HepG2 (cell line): ENCODE measurements around the gene STOML2. TPM values are rescaled to one million over a fixed set of nuclear protein-coding genes. Genes with fewer than 3 reads are reported as not detected.
A peak's percentile ranks its signal among the peaks of the same experiment; 100 is the strongest.

ENCODE experiments used
- ARNT ChIP-seq: fragments of 450-650 bp; IDR thresholded peaks from 2 replicates; pipeline ENCODE4 v1.6.1; 2017
- CTCF ChIP-seq: sonication (generic); formaldehyde crosslinking; IDR thresholded peaks from 2 replicates; pipeline ENCODE4 v1.5.0; 2020; ENCODE audit warnings: mild to moderate bottlenecking, missing genetic modification reagents, moderate library complexity
- ELF4 ChIP-seq: sonication (generic); formaldehyde crosslinking; IDR thresholded peaks from 2 replicates; pipeline ENCODE4 v1.5.0; 2020; ENCODE audit warnings: missing genetic modification reagents, mild to moderate bottlenecking, moderate library complexity, borderline replicate concordance
- HOXD1 ChIP-seq: sonication (generic); formaldehyde crosslinking; IDR thresholded peaks from 2 replicates; pipeline ENCODE4 v1.5.0; 2020; ENCODE audit warnings: missing genetic modification reagents
- IKZF4 ChIP-seq: sonication (generic); formaldehyde crosslinking; IDR thresholded peaks from 2 replicates; pipeline ENCODE4 v1.5.1; 2020; ENCODE audit warnings: borderline replicate concordance, mild to moderate bottlenecking, low read depth, missing genetic modification reagents; ENCODE audit errors: not compliant biosample characterization
- IRX3 ChIP-seq: sonication (generic); formaldehyde crosslinking; IDR thresholded peaks from 2 replicates; pipeline ENCODE4 v1.8.1; 2023; ENCODE audit warnings: mild to moderate bottlenecking, low read depth, missing genetic modification reagents, borderline replicate concordance
- KAT2B ChIP-seq: fragments of 150-350 bp; IDR thresholded peaks from 2 replicates; pipeline ENCODE4 v1.6.1; 2014; ENCODE audit warnings: low read depth, low read length, borderline replicate concordance
- KLF9 ChIP-seq: IDR thresholded peaks from 2 replicates; pipeline ENCODE4 v1.6.1; 2016; ENCODE audit warnings: low read depth
- MYC ChIP-seq: sonication (generic); formaldehyde crosslinking; IDR thresholded peaks from 2 replicates; pipeline ENCODE4 v1.9.0; 2021; ENCODE audit warnings: missing genetic modification reagents, borderline replicate concordance
- PCBP1 ChIP-seq: fragments of 200-400 bp; formaldehyde crosslinking; IDR thresholded peaks from 2 replicates; pipeline ENCODE4 v1.6.1; 2017; ENCODE audit warnings: mild to moderate bottlenecking, low read depth, low read length, borderline replicate concordance
- PCBP2 ChIP-seq: fragments of 200-400 bp; formaldehyde crosslinking; optimal IDR thresholded peaks from 2 replicates; pipeline ENCODE3; 2018; ENCODE audit warnings: low read length, low read depth; ENCODE audit not compliant: poor library complexity, severe bottlenecking
- RCOR2 ChIP-seq: IDR thresholded peaks from 2 replicates; pipeline ENCODE4 v1.6.1; 2016; ENCODE audit warnings: missing biosample characterization, missing genetic modification reagents
- RNF2 ChIP-seq: fragments of 450-650 bp; conservative IDR thresholded peaks from 2 replicates; pipeline ENCODE4 v1.6.1; 2016; ENCODE audit warnings: low read depth
- RORA ChIP-seq: sonication (generic); formaldehyde crosslinking; IDR thresholded peaks from 2 replicates; pipeline ENCODE4 v1.5.0; 2020; ENCODE audit warnings: mild to moderate bottlenecking, missing genetic modification reagents, moderate library complexity
- SMYD3 ChIP-seq: sonication (generic); formaldehyde crosslinking; IDR thresholded peaks from 2 replicates; pipeline ENCODE4 v1.8.1; 2023; ENCODE audit warnings: mild to moderate bottlenecking, missing genetic modification reagents
- TCF12 ChIP-seq, 2 experiments: fragments of 450-650 bp in 1 of 2; sonication (generic) in 1 of 2; formaldehyde crosslinking in 1 of 2; IDR thresholded peaks; 2 replicates each; pipeline versions ENCODE4 v1.6.1 to v1.8.0; 2017 to 2022; ENCODE audit warnings: antibody characterized with exemption in 1 of 2, mild to moderate bottlenecking in 1 of 2, missing genetic modification reagents in 1 of 2, moderate library complexity in 1 of 2
- TRIM24 ChIP-seq: sonication (generic); formaldehyde crosslinking; IDR thresholded peaks from 2 replicates; pipeline ENCODE4 v1.8.0; 2022; ENCODE audit warnings: mild to moderate bottlenecking, missing genetic modification reagents
- ZBTB42 ChIP-seq: sonication (generic); formaldehyde crosslinking; IDR thresholded peaks from 2 replicates; pipeline ENCODE4 v1.5.0; 2020; ENCODE audit warnings: mild to moderate bottlenecking, missing genetic modification reagents
- ZNF10 ChIP-seq: sonication (generic); formaldehyde crosslinking; IDR thresholded peaks from 2 replicates; pipeline ENCODE4 v1.4.0; 2020; ENCODE audit warnings: mild to moderate bottlenecking, low read depth, missing genetic modification reagents, borderline replicate concordance
- ZNF136 ChIP-seq: sonication (generic); formaldehyde crosslinking; IDR thresholded peaks from 2 replicates; pipeline ENCODE4 v1.8.1; 2022; ENCODE audit warnings: low read depth, mild to moderate bottlenecking, moderate library complexity, missing genetic modification reagents
- ZNF431 ChIP-seq: sonication (generic); formaldehyde crosslinking; IDR thresholded peaks from 2 replicates; pipeline ENCODE4 v1.9.0; 2022; ENCODE audit warnings: missing genetic modification reagents, low read depth, mild to moderate bottlenecking, borderline replicate concordance
- ZNF552 ChIP-seq: sonication (generic); formaldehyde crosslinking; IDR thresholded peaks from 2 replicates; pipeline ENCODE4 v1.9.0; 2022; ENCODE audit warnings: missing genetic modification reagents, mild to moderate bottlenecking, borderline replicate concordance
- ZNF607 ChIP-seq: sonication (generic); formaldehyde crosslinking; IDR thresholded peaks from 2 replicates; pipeline ENCODE4 v1.5.1; 2020; ENCODE audit warnings: missing genetic modification reagents, mild to moderate bottlenecking, borderline replicate concordance
- ZNF781 ChIP-seq: sonication (generic); formaldehyde crosslinking; IDR thresholded peaks from 2 replicates; pipeline ENCODE4 v1.5.1; 2020; ENCODE audit warnings: borderline replicate concordance, mild to moderate bottlenecking, missing genetic modification reagents; ENCODE audit errors: not compliant biosample characterization
- ZNF891 ChIP-seq: sonication (generic); formaldehyde crosslinking; IDR thresholded peaks from 2 replicates; pipeline ENCODE4 v1.5.0; 2020; ENCODE audit warnings: mild to moderate bottlenecking, missing genetic modification reagents
- polyA plus RNA-seq, 8 experiments: library from polyadenylated mRNA; depleted of rRNA in 3 of 8; stranded (reverse) in 7 of 8; unstranded in 1 of 8; fragments of >200 nt; fragmentation: Illumina TruSeq in 4 of 8; extraction: Trizol in 4 of 8; gene quantifications; 2 replicates each; pipeline versions ENCODE4 v1.2.1 to v1.2.3, GENCODE V29; 2011 to 2016; ENCODE audit warnings: low read depth in 4 of 8, missing spikeins in 1 of 8, mixed read lengths in 1 of 8; ENCODE audit not compliant: insufficient read depth in 1 of 8
- total RNA-seq, 5 experiments: library from RNA; depleted of rRNA; stranded (reverse); fragments of >200 nt; fragmentation: Illumina TruSeq; extraction: Trizol; gene quantifications; 2 replicates each; pipeline ENCODE4 v1.2.3, GENCODE V29; 2016; ENCODE audit warnings: low read depth in 1 of 5
- TF ChIP-seq, protein P1 (sequence below): sonication (generic); formaldehyde crosslinking; IDR thresholded peaks from 2 replicates; pipeline ENCODE4 v1.4.0; 2020; ENCODE audit warnings: missing genetic modification reagents, borderline replicate concordance

Gene STOML2
- total and polyA plus RNA-seq, 2 of the 13 experiments (the other 11 are each of a cell fraction or from before 2014, with no cell fraction given), result 245 to 250 TPM

DNA sequence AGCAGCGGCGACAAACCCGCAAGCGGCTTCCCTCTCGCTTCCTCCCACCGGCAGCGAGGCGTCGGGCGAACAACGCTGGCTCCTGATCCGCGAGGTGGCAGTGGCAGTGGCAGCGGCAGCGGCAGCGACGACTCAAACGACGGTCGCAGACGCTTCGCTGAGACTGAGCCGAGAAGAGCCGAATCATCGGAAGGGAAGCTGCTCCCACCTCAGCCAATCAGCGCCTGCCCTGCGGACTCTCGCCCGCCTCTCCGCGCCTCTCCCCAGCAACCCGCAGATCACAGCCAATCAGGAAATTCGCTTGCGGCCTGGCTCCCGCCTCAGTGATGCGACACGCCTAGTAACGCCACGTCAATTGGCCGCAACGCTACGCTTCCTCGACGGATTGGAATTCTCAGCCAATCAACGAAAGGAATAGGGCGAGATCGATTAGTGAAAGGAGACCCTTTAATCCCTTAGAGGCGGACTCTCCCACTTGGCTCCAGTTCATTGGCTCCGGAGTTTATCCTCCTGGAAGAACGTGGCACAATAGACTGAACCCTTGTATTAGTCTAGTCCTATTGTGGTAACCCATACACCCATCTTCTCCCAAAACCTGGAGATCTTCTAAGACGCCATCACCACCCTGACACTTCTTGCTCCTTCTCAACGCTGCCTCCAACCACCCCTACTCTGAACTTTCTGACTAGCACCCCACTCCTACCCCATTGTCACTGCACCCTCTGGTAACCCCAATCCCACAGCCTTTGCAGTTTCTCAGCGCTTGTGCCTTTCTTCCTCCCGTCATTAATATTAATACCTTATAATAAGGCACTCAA lies 30.3 kb downstream of the STOML2 start, which contains the start of gene VCP (continued):
- no peak for TF ChIP-seq RORA (CRISPR knock-in tag)
- TF ChIP-seq IRX3 (CRISPR knock-in tag), result 0 out of 2 replicates have a peak, but pooled peaks have one; percentile 57
- no peak for TF ChIP-seq PCBP2
- no peak for TF ChIP-seq RCOR2 (CRISPR knock-in tag)
- no peak for TF ChIP-seq TCF12 (IDR thresholded peaks at IDR 0.05)
- no peak for TF ChIP-seq TCF12 (CRISPR knock-in tag; IDR thresholded peaks at IDR 0.05)
- no peak for TF ChIP-seq KLF9 (CRISPR knock-in tag)
- no peak for TF ChIP-seq ARNT
- peak; percentile 78 for TF ChIP-seq HOXD1 (CRISPR knock-in tag)
- TF ChIP-seq IKZF4 (CRISPR knock-in tag), result no peak
- no peak for TF ChIP-seq ZNF891
- TF ChIP-seq ZNF10, result no peak
- TF ChIP-seq KAT2B, result no peak; the same call in 1 of the 2 replicates
- no peak; the same call in 1 of the 2 replicates for TF ChIP-seq RNF2
- no peak for TF ChIP-seq ZNF431 (CRISPR knock-in tag)
- TF ChIP-seq ZNF607 (CRISPR knock-in tag), result no peak
- TF ChIP-seq CTCF (CRISPR knock-in tag), result no peak
- TF ChIP-seq TRIM24 (CRISPR knock-in tag), result no peak
- TF ChIP-seq PCBP1, result no peak
- TF ChIP-seq ZBTB42, result no peak
- TF ChIP-seq, protein P1, sequence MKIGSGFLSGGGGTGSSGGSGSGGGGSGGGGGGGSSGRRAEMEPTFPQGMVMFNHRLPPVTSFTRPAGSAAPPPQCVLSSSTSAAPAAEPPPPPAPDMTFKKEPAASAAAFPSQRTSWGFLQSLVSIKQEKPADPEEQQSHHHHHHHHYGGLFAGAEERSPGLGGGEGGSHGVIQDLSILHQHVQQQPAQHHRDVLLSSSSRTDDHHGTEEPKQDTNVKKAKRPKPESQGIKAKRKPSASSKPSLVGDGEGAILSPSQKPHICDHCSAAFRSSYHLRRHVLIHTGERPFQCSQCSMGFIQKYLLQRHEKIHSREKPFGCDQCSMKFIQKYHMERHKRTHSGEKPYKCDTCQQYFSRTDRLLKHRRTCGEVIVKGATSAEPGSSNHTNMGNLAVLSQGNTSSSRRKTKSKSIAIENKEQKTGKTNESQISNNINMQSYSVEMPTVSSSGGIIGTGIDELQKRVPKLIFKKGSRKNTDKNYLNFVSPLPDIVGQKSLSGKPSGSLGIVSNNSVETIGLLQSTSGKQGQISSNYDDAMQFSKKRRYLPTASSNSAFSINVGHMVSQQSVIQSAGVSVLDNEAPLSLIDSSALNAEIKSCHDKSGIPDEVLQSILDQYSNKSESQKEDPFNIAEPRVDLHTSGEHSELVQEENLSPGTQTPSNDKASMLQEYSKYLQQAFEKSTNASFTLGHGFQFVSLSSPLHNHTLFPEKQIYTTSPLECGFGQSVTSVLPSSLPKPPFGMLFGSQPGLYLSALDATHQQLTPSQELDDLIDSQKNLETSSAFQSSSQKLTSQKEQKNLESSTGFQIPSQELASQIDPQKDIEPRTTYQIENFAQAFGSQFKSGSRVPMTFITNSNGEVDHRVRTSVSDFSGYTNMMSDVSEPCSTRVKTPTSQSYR (CRISPR knock-in tag), result no peak
- TF ChIP-seq ZNF552 (CRISPR knock-in tag), result peak; percentile 65; the same call in 1 of the 2 replicates
- TF ChIP-seq ZNF136 (CRISPR knock-in tag), result no peak
- 0 out of 2 replicates have a peak, but pooled peaks have one; percentile 2 for TF ChIP-seq MYC (CRISPR knock-in tag)
- TF ChIP-seq ZNF781 (CRISPR knock-in tag), result no peak
- TF ChIP-seq ELF4 (CRISPR knock-in tag), result no peak
- no peak for TF ChIP-seq SMYD3 (CRISPR knock-in tag)
